Caco-2 (cell line): ENCODE results near the gene AMPH. TPM values are rescaled to one million over a fixed set of nuclear protein-coding genes. Genes with fewer than 3 reads are reported as not detected.
"Not testable (repeated sequence)": the region's sequence is repeated elsewhere in the genome, so short reads cannot be mapped to it uniquely, and the experiment has no call there.

Experiments
- BruUV-seq: library from RNA; stranded (reverse); fragments of 400-500 nt; replicated peaks from 2 replicates; lab custom pipeline; 2021; lab: Mats Ljungman, UMichigan
- CTCF ChIA-PET: fragments of 300-600 bp; sonication (Branson Sonifier 250); formaldehyde crosslinking; loops from one replicate; lab custom pipeline; 2022; ENCODE audit warnings: antibody characterized with exemption; lab: Charles Lee
- POLR2A ChIA-PET: fragments of 300-600 bp; sonication (Branson Sonifier 250); formaldehyde crosslinking; loops from one replicate; lab custom pipeline; 2022; ENCODE audit warnings: antibody characterized with exemption; lab: Charles Lee
- DNase-seq, 2 experiments: peaks; one replicate each; pipeline versions ENCODE4 v3.0.0 to v3.0.0-alpha.2; 2020 to 2022
- H3K27me3 ChIP-seq: replicated peaks from 2 replicates; pipeline ENCODE4 v1.6.0; 2011; ENCODE audit warnings: low read length; ENCODE audit not compliant: control insufficient read depth, insufficient read depth
- H3K36me3 ChIP-seq: 2 replicates; pipeline ENCODE4 v1.5.1; 2011; ENCODE audit warnings: low read length; ENCODE audit not compliant: control insufficient read depth, insufficient read depth
- H3K4me1 ChIP-seq: fragments of 250-450 bp; sonication (Bioruptor Pico); 2 replicates; pipeline ENCODE4 v1.5.1; 2020; ENCODE audit warnings: mild to moderate bottlenecking
- H3K4me3 ChIP-seq: 2 replicates; pipeline ENCODE4 v1.5.1; 2011; ENCODE audit warnings: low read depth, mild to moderate bottlenecking, control low read depth, low read length
- H3K9me3 ChIP-seq: fragments of 250-450 bp; sonication (Bioruptor Pico); 2 replicates; pipeline ENCODE4 v1.5.1; 2020; ENCODE audit warnings: mild to moderate bottlenecking, moderate library complexity
- H3K27ac Mint-ChIP-seq: one replicate; pipeline ENCODE4 v1.8.0; 2022; ENCODE audit warnings: mixed read lengths; ENCODE audit not compliant: unreplicated experiment
- H3K27me3 Mint-ChIP-seq: one replicate; pipeline ENCODE4 v1.8.0; 2022; ENCODE audit warnings: mixed read lengths; ENCODE audit not compliant: insufficient read depth, unreplicated experiment
- H3K36me3 Mint-ChIP-seq: one replicate; pipeline ENCODE4 v1.8.0; 2022; ENCODE audit warnings: mild to moderate bottlenecking, mixed read lengths; ENCODE audit not compliant: insufficient read depth, unreplicated experiment
- H3K4me1 Mint-ChIP-seq: one replicate; pipeline ENCODE4 v1.8.0; 2022; ENCODE audit warnings: low read depth, mixed read lengths; ENCODE audit not compliant: unreplicated experiment
- H3K4me3 Mint-ChIP-seq: one replicate; pipeline ENCODE4 v1.8.0; 2022; ENCODE audit warnings: mild to moderate bottlenecking, moderate library complexity, mixed read lengths; ENCODE audit not compliant: unreplicated experiment
- H3K9me3 Mint-ChIP-seq: one replicate; pipeline ENCODE4 v1.8.0; 2022; ENCODE audit warnings: mixed read lengths; ENCODE audit not compliant: unreplicated experiment
- CTCF ChIP-seq, 2 experiments: fragments of 200-600 bp in 1 of 2; IDR thresholded peaks; 1 replicate in 1 of 2; 2 replicates in 1 of 2; pipeline versions ENCODE4 v1.5.1 to v1.8.0; 2011 to 2022; ENCODE audit warnings: antibody characterized with exemption in 1 of 2, control low read depth in 1 of 2, inconsistent platforms in 1 of 2, low read depth in 1 of 2, low read length in 1 of 2, mild to moderate bottlenecking in 1 of 2, moderate library complexity in 1 of 2; ENCODE audit not compliant: insufficient read depth in 1 of 2, severe bottlenecking in 1 of 2, unreplicated experiment in 1 of 2
- intact Hi-C: fragments of 100-400 bp; cut with micrococcal nuclease; formaldehyde crosslinking; loops from one replicate; pipeline ENCODE4 v1.10.0; 2022; ENCODE audit not compliant: unreplicated experiment
- total RNA-seq: library from RNA; stranded (reverse); gene quantifications from 2 replicates; pipeline ENCODE4 v1.2.3, GENCODE V29; 2022

Gene AMPH
- total RNA-seq, 1 experiment from 2014 or later: not detected

- no TSS peak for BruUV-seq
- ChIA-PET POLR2A (no interaction called here), CTCF (no interaction called here)
- intact Hi-C loops: no loop called here
- H3K36me3 Mint-ChIP-seq: no peaks in the 10 kb centered on the region
- H3K27ac Mint-ChIP-seq: no peak overlapping the region
- no peaks in the 10 kb centered on the region for H3K4me1 Mint-ChIP-seq
- no peak for TF ChIP-seq CTCF (IDR thresholded peaks at IDR 0.05; ENCODE audit: insufficient read depth in 1 of 2, low read depth in 1 of 2, low read length in 1 of 2, severe bottlenecking in 1 of 2, unreplicated experiment in 1 of 2)
- no peaks in the 10 kb centered on the region for H3K36me3 ChIP-seq
- H3K27me3 Mint-ChIP-seq: peaks cover 16% of the 10 kb centered on the region
- H3K9me3 Mint-ChIP-seq: peaks cover 9% of the 10 kb centered on the region
- H3K4me3 Mint-ChIP-seq: no peak overlapping the region
- no peak for DNase-seq
- no peaks in the 10 kb centered on the region for H3K4me1 ChIP-seq
- H3K9me3 ChIP-seq: 0 out of 2 replicates have a peak, but pooled peaks cover 3% of the 10 kb centered on the region
- H3K4me3 ChIP-seq: no peak overlapping the region
- H3K27me3 ChIP-seq: no peaks in the 10 kb centered on the region; the same call in 1 of the 2 replicates
These were observed 50.7 kb downstream of the AMPH start for GRCh38 chr7:38580485-38580884.

- no TSS peak for BruUV-seq
- no peaks in the 10 kb centered on the region for H3K36me3 Mint-ChIP-seq
These were observed 57.1 kb downstream of the AMPH start for GRCh38 chr7:38574086-38574485.

GRCh38 chr7:38571620-38572019, 59.6 kb downstream of the AMPH start:
- H3K4me1 Mint-ChIP-seq, H3K27me3 ChIP-seq, H3K9me3 ChIP-seq, H3K4me1 ChIP-seq, CTCF ChIA-PET, H3K27ac Mint-ChIP-seq, H3K27me3 Mint-ChIP-seq, H3K36me3 ChIP-seq, intact Hi-C loops, H3K4me3 Mint-ChIP-seq, POLR2A ChIA-PET, H3K4me3 ChIP-seq, BruUV-seq, H3K36me3 Mint-ChIP-seq, DNase-seq: not testable (repeated sequence)
- H3K9me3 Mint-ChIP-seq: peaks cover 12% of the 10 kb centered on the region

More at GRCh38 chr7:38574086-38574485, 57.1 kb downstream of the AMPH start:
- POLR2A ChIA-PET: no interaction called here
- no peaks in the 10 kb centered on the region; the same call in 1 of the 2 replicates for H3K27me3 ChIP-seq
- DNase-seq: no peak
- H3K9me3 ChIP-seq: 0 out of 2 replicates have a peak, but pooled peaks cover 3% of the 10 kb centered on the region
- H3K4me3 ChIP-seq: no peak overlapping the region
- H3K27ac Mint-ChIP-seq: no peak overlapping the region
- peaks cover 11% of the 10 kb centered on the region for H3K27me3 Mint-ChIP-seq
- intact Hi-C loops: no loop called here
- H3K4me3 Mint-ChIP-seq: no peak overlapping the region
- H3K36me3 ChIP-seq: no peaks in the 10 kb centered on the region
- peaks cover 12% of the 10 kb centered on the region for H3K9me3 Mint-ChIP-seq
- H3K4me1 Mint-ChIP-seq: no peaks in the 10 kb centered on the region
- TF ChIP-seq CTCF (IDR thresholded peaks at IDR 0.05; ENCODE audit: insufficient read depth in 1 of 2, low read depth in 1 of 2, low read length in 1 of 2, severe bottlenecking in 1 of 2, unreplicated experiment in 1 of 2): no peak
- no peaks in the 10 kb centered on the region for H3K4me1 ChIP-seq
- CTCF ChIA-PET: no interaction called here

GRCh38 chr7:38568497-38568896, 62.7 kb downstream of the AMPH start:
- no peak overlapping the region for H3K4me3 Mint-ChIP-seq
- no peaks in the 10 kb centered on the region for H3K4me1 Mint-ChIP-seq
- H3K27ac Mint-ChIP-seq: no peak overlapping the region
- Histone ChIP-seq H3K4me1 (no peaks in the 10 kb centered on the region), H3K27me3 (no peaks in the 10 kb centered on the region), H3K4me3 (no peak overlapping the region), H3K36me3 (no peaks in the 10 kb centered on the region), H3K9me3 (no peaks in the 10 kb centered on the region)
- no peak for TF ChIP-seq CTCF (IDR thresholded peaks at IDR 0.05; ENCODE audit: insufficient read depth in 1 of 2, low read depth in 1 of 2, low read length in 1 of 2, severe bottlenecking in 1 of 2, unreplicated experiment in 1 of 2)
- BruUV-seq: no TSS peak
- no peaks in the 10 kb centered on the region for H3K36me3 Mint-ChIP-seq
- intact Hi-C loops: no loop called here
- no peak for DNase-seq
- no peaks in the 10 kb centered on the region for H3K9me3 Mint-ChIP-seq
- H3K27me3 Mint-ChIP-seq: peaks cover 4% of the 10 kb centered on the region
- ChIA-PET POLR2A (no interaction called here), CTCF (no interaction called here)
